A549 (cell line): ENCODE data around the gene WNT9A.

ENCODE experiments used
- CTCF ChIP-seq: fragments of >200 bp; sonication (Bioruptor Twin); formaldehyde crosslinking; IDR thresholded peaks from 3 replicates; pipeline ENCODE4 v1.5.1; 2016
- PBX3 ChIP-seq: IDR thresholded peaks from 2 replicates; pipeline ENCODE4 v1.6.1; 2012
- POLR2A ChIP-seq: IDR thresholded peaks from 2 replicates; pipeline ENCODE4 v1.6.1; 2012; ENCODE audit warnings: mild to moderate bottlenecking, low read length
- RAD21 ChIP-seq, 2 experiments: fragments of >200 bp in 1 of 2; sonication (Bioruptor Twin) in 1 of 2; formaldehyde crosslinking in 1 of 2; IDR thresholded peaks in 1 of 2; conservative IDR thresholded peaks in 1 of 2; 2 replicates in 1 of 2; 3 replicates in 1 of 2; pipeline ENCODE4 v1.6.1; 2012 to 2018; ENCODE audit warnings: inconsistent platforms in 1 of 2
- RFX5 ChIP-seq: fragments of 450-650 bp; IDR thresholded peaks from 2 replicates; pipeline ENCODE4 v1.7.1; 2014; ENCODE audit warnings: antibody characterized with exemption, mild to moderate bottlenecking, moderate library complexity

DNA sequence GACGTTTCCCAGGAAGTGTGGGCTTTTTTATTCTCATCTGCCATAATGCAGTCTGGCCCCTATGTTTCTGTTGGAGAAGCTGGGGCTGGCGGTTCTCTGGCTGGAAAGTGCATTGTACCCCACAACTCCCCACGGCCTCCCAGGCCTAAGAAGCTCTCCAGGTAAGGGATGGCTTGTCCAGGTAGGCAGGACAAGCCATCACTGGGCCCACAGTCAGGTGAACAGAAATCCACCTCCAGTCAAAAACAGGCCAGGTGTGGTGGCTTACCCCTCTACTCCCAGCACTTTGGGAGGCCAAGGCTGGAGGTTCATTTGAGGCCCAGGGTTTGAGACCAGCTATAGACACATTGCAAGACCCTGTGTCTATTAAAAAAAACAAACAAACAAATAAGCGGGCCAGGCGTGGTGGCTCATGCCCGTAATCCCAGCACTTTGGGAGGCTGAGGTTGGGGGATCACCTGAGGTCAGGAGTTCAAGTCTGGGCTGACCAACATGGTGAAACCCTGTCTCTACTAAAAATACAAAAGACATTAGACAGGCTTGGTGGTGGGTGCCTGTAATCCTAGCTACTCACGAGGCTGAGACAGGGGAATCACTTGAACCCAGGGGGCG lies 3.1 kb upstream of the WNT9A start:
- TF ChIP-seq PBX3 (no peak), RFX5 (no peak), CTCF (no peak), POLR2A (no peak), RAD21 (conservative IDR thresholded peaks at IDR 0.05 in 1 of 2, IDR thresholded peaks at IDR 0.05 in 1 of 2) (no peak)
